Myocyte (in vitro differentiated cells): ENCODE results near the gene ZSWIM4. TPM values are rescaled to one million over a fixed set of nuclear protein-coding genes. Genes with fewer than 3 reads are reported as not detected.
A peak's percentile ranks its signal among the peaks of the same experiment; 100 is the strongest.

Source experiments
- DNase-seq: peaks from one replicate; pipeline ENCODE4 v3.0.0-alpha.2; 2012; ENCODE audit warnings: low read depth
- microRNA counts: library from miRNA; unstranded; fragments of <30 nt; microRNA quantifications from one replicate; lab custom pipeline; 2016
- microRNA-seq: library from miRNA; unstranded; fragments of <30 nt; microRNA quantifications from one replicate; pipeline ENCODE4, GENCODE V29; 2016
- total RNA-seq: library from RNA; depleted of rRNA; stranded (reverse); fragments of >200 nt; gene quantifications from 2 replicates; pipeline ENCODE4 v1.2.3, GENCODE V29; 2014

ZSWIM4 gene
- total RNA-seq, 1 donor from 2014 or later, result 6.4 TPM

- no peak for DNase-seq
Observed at GRCh38 chr19:13870873-13871272, 75.6 kb downstream of the ZSWIM4 start.

GRCh38 chr19:13872339-13872694 is 77.1 kb downstream of the ZSWIM4 start:
- DNase-seq, result no peak

GRCh38 chr19:13872695-13873389 is 77.6 kb downstream of the ZSWIM4 start:
- no peak for DNase-seq

GRCh38 chr19:13873834-13874515 is 78.7 kb downstream of the ZSWIM4 start:
- no peak for DNase-seq

- no peak for DNase-seq
Observed at GRCh38 chr19:13875824-13876223, 80.6 kb downstream of the ZSWIM4 start.

- no peak for DNase-seq
Observed at GRCh38 chr19:13876834-13877233, 81.6 kb downstream of the ZSWIM4 start, which contains the start of gene NANOS3. Gene NANOS3 (plus strand): TSS chr19:13877134. CDS start chr19:13877249, 115 bp downstream.

GRCh38 chr19:13877303-13877702 is 82.1 kb downstream of the ZSWIM4 start:
- no peak for DNase-seq

GRCh38 chr19:13880059-13881043 is 85.1 kb downstream of the ZSWIM4 start:
- DNase-seq, result peak; percentile 96

GRCh38 chr19:13881251-13881691 is 86.0 kb downstream of the ZSWIM4 start:
- DNase-seq, result peak; percentile 89

MicroRNAs encoded within 50 kb of the gene (microRNA counts, 767-probe panel; counts per million panel counts)
- microRNA hsa-miR-181c-5p (lab: Ali Mortazavi, UCI) (not detected), microRNA hsa-miR-23a-3p (lab: Ali Mortazavi, UCI) (16,951 counts per million, percentile 93 among the panel's probes with 10 or more counts), microRNA hsa-miR-24-3p (lab: Ali Mortazavi, UCI) (13,914 counts per million, percentile 75 among the panel's probes with 10 or more counts), microRNA hsa-miR-27a-3p (lab: Ali Mortazavi, UCI) (not detected)

Small RNA genes lying within 50 kb of the gene (microRNA-seq; reads per million reads assigned to microRNA genes)
- gene MIR181C (739 reads per million, percentile 77 among the genes with 10 or more reads in this experiment), gene MIR181D (416 reads per million, percentile 71 among the genes with 10 or more reads in this experiment)

Other genes starting within 250 kb of the ZSWIM4 start
- gene MRI1, start 30.9 kb upstream of the ZSWIM4 start, total RNA-seq, result 36.0 and 37.2 TPM in 2 replicates
- gene C19orf53, start 21.0 kb upstream of the ZSWIM4 start, total RNA-seq, result 147 and 150 TPM in 2 replicates
- 0.83 TPM in 1 of 2 replicates, not detected in the other for gene NANOS3, start 81.7 kb downstream of the ZSWIM4 start, total RNA-seq
- gene BRME1, start 110.7 kb downstream of the ZSWIM4 start, total RNA-seq, result 0.43 and 1.0 TPM in 2 replicates
- 15.9 and 23.7 TPM in 2 replicates for gene CC2D1A, start 110.8 kb downstream of the ZSWIM4 start, total RNA-seq
- gene PODNL1, start 143.0 kb downstream of the ZSWIM4 start, total RNA-seq, result 2.0 and 5.6 TPM in 2 replicates
- gene DCAF15, start 157.1 kb downstream of the ZSWIM4 start, total RNA-seq, result 13.7 and 15.8 TPM in 2 replicates
- gene RFX1, start 210.9 kb downstream of the ZSWIM4 start, total RNA-seq, result 2.0 and 2.5 TPM in 2 replicates
- gene RLN3, start 232.7 kb downstream of the ZSWIM4 start, total RNA-seq, result not detected in 2 replicates
- 0.32 TPM in 1 of 2 replicates, not detected in the other for gene IL27RA, start 236.3 kb downstream of the ZSWIM4 start, total RNA-seq